Measurements from ENCODE around the gene NUDCD3.

The NUDCD3 gene

GRCh38 chr7:44524811-44525388, 34.4 kb upstream of the NUDCD3 start:
- no peak for DNase-seq (ENCODE audit: low read depth)
- TF ChIP-seq CTCF (conservative IDR thresholded peaks at IDR 0.05; ENCODE audit: low read length), result no peak
- H3K4me3 ChIP-seq (ENCODE audit: low read length), result no peak overlapping the region

- TF ChIP-seq CTCF (conservative IDR thresholded peaks at IDR 0.05; ENCODE audit: low read length), result no peak
- DNase-seq (ENCODE audit: low read depth), result no peak
- H3K4me3 ChIP-seq (ENCODE audit: low read length), result no peak overlapping the region
These were observed 31.9 kb upstream of the NUDCD3 start for GRCh38 chr7:44522315-44522714.

GRCh38 chr7:44521347-44522095, 31.1 kb upstream of the NUDCD3 start:
- DNase-seq (ENCODE audit: low read depth), result no peak
- no peak for TF ChIP-seq CTCF (conservative IDR thresholded peaks at IDR 0.05; ENCODE audit: low read length)
- no peak overlapping the region for H3K4me3 ChIP-seq (ENCODE audit: low read length)

GRCh38 chr7:44520574-44520973, 30.1 kb upstream of the NUDCD3 start:
- TF ChIP-seq CTCF (conservative IDR thresholded peaks at IDR 0.05; ENCODE audit: low read length), result no peak
- no peak for DNase-seq (ENCODE audit: low read depth)
- no peak overlapping the region for H3K4me3 ChIP-seq (ENCODE audit: low read length)

DNA sequence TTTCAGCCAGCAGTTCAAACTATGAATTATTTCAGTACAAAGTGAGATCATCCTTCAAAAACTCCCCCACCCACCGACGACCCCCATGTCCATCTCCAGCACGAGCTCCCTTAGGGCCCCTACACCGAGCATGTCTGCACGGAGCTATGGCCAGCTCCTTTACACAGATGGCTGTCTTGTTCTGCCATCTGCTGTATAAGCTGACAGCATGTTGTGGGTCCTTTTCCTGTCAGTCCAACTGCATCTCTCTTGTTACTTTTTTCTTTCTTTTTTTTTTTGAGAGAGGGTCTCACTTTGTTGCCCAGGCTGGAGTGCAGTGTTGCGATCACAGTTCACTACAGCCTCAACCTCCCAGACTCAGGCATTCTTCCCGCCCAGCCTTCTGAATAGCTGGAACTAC, 29.1 kb upstream of the NUDCD3 start:
- TF ChIP-seq CTCF (conservative IDR thresholded peaks at IDR 0.05; ENCODE audit: low read length), result no peak
- DNase-seq (ENCODE audit: low read depth), result no peak
- H3K4me3 ChIP-seq (ENCODE audit: low read length), result no peak overlapping the region

GRCh38 chr7:44518761-44519160, 28.3 kb upstream of the NUDCD3 start:
- TF ChIP-seq CTCF (conservative IDR thresholded peaks at IDR 0.05; ENCODE audit: low read length), result no peak
- H3K4me3 ChIP-seq (ENCODE audit: low read length), result no peak overlapping the region
- DNase-seq (ENCODE audit: low read depth), result no peak

GRCh38 chr7:44517175-44517574, 26.7 kb upstream of the NUDCD3 start:
- H3K4me3 ChIP-seq (ENCODE audit: low read length), result no peak overlapping the region
- TF ChIP-seq CTCF (conservative IDR thresholded peaks at IDR 0.05; ENCODE audit: low read length), result no peak
- DNase-seq (ENCODE audit: low read depth), result no peak

Measured in AG10803 (cell line).